Nephron (organoid): ENCODE data around the gene ERC1.
"Not testable (repeated sequence)": the region's sequence is repeated elsewhere in the genome, so short reads cannot be mapped to it uniquely, and the experiment has no call there.

Experiments used
- H3K27ac Mint-ChIP-seq, 3 experiments: 2 replicates each; pipeline ENCODE4 v1.8.0; 2020; ENCODE audit warnings: mixed read lengths in 3 of 3, mild to moderate bottlenecking in 2 of 3, moderate library complexity in 1 of 3
- H3K27me3 Mint-ChIP-seq: 2 replicates; pipeline ENCODE4 v1.8.0; 2021; ENCODE audit warnings: low read depth, mild to moderate bottlenecking, moderate library complexity, mixed read lengths
- H3K36me3 Mint-ChIP-seq: 2 replicates; pipeline ENCODE4 v1.8.0; 2020; ENCODE audit warnings: low read depth, mixed read lengths
- H3K4me1 Mint-ChIP-seq: 2 replicates; pipeline ENCODE4 v1.8.0; 2020; ENCODE audit warnings: mixed read lengths
- H3K4me3 Mint-ChIP-seq, 3 experiments: 2 replicates each; pipeline ENCODE4 v1.8.0; 2020; ENCODE audit warnings: mild to moderate bottlenecking in 3 of 3, mixed read lengths in 3 of 3, moderate library complexity in 2 of 3
- H3K9me3 Mint-ChIP-seq: 2 replicates; pipeline ENCODE4 v1.8.0; 2020; ENCODE audit warnings: mixed read lengths
- CTCF ChIP-seq, 3 experiments: fragments of 200-600 bp; sonication (generic); IDR thresholded peaks; one replicate each; pipeline ENCODE4 v1.5.0; 2021; ENCODE audit warnings: antibody characterized with exemption in 3 of 3; ENCODE audit not compliant: unreplicated experiment in 3 of 3

ERC1 gene

GRCh38 chr12:1329784-1330476 is 338.9 kb downstream of the ERC1 start:
- Mint-ChIP-seq H3K4me3 (no peak overlapping the region), H3K27ac (peak overlapping the region in 2 of 3 experiments; percentile 41 to 44), H3K9me3 (peaks cover 18% of the 10 kb centered on the region), H3K27me3 (no peaks in the 10 kb centered on the region), H3K36me3 (peaks cover 34% of the 10 kb centered on the region), H3K4me1 (peaks cover 32% of the 10 kb centered on the region)
- TF ChIP-seq CTCF (IDR thresholded peaks at IDR 0.05; ENCODE audit: unreplicated experiment in 3 of 3), result no peak

GRCh38 chr12:1330477-1330827 is 339.4 kb downstream of the ERC1 start:
- Mint-ChIP-seq H3K36me3 (peaks cover 40% of the 10 kb centered on the region), H3K27ac (peak overlapping the region in 1 of 3 experiments; percentile 44), H3K27me3 (no peaks in the 10 kb centered on the region), H3K4me3 (no peak overlapping the region), H3K9me3 (peaks cover 23% of the 10 kb centered on the region), H3K4me1 (peaks cover 28% of the 10 kb centered on the region)
- no peak for TF ChIP-seq CTCF (IDR thresholded peaks at IDR 0.05; ENCODE audit: unreplicated experiment in 3 of 3)

- no peak overlapping the region for H3K4me3 Mint-ChIP-seq
- H3K27me3 Mint-ChIP-seq, result no peaks in the 10 kb centered on the region
- H3K4me1 Mint-ChIP-seq, result peaks cover 14% of the 10 kb centered on the region
- H3K27ac Mint-ChIP-seq, result peak overlapping the region; percentile 24 to 36 (median 34)
- H3K9me3 Mint-ChIP-seq, result peaks cover 29% of the 10 kb centered on the region
- peaks cover 48% of the 10 kb centered on the region for H3K36me3 Mint-ChIP-seq
- TF ChIP-seq CTCF (IDR thresholded peaks at IDR 0.05; ENCODE audit: unreplicated experiment in 3 of 3), result no peak
These were observed 341.3 kb downstream of the ERC1 start for GRCh38 chr12:1332327-1332726.

- no peaks in the 10 kb centered on the region for H3K27me3 Mint-ChIP-seq
- TF ChIP-seq CTCF (IDR thresholded peaks at IDR 0.05; ENCODE audit: unreplicated experiment in 3 of 3), result no peak
- H3K4me1 Mint-ChIP-seq, result peaks cover 4% of the 10 kb centered on the region
- H3K36me3 Mint-ChIP-seq, result peaks cover 28% of the 10 kb centered on the region
- H3K4me3 Mint-ChIP-seq, result no peak overlapping the region
- H3K27ac Mint-ChIP-seq, result no peak overlapping the region
- peaks cover 24% of the 10 kb centered on the region for H3K9me3 Mint-ChIP-seq
These were observed 347.6 kb downstream of the ERC1 start for GRCh38 chr12:1338483-1339177.

GRCh38 chr12:1339178-1339541 is 348.1 kb downstream of the ERC1 start:
- H3K27me3 Mint-ChIP-seq, H3K4me3 Mint-ChIP-seq, H3K27ac Mint-ChIP-seq, H3K4me1 Mint-ChIP-seq: not testable (repeated sequence)
- peaks cover 23% of the 10 kb centered on the region for H3K36me3 Mint-ChIP-seq
- H3K9me3 Mint-ChIP-seq, result peaks cover 19% of the 10 kb centered on the region

- no peak overlapping the region for H3K4me3 Mint-ChIP-seq
- no peaks in the 10 kb centered on the region for H3K27me3 Mint-ChIP-seq
- peaks cover 16% of the 10 kb centered on the region for H3K36me3 Mint-ChIP-seq
- peaks cover 12% of the 10 kb centered on the region for H3K4me1 Mint-ChIP-seq
- no peak for TF ChIP-seq CTCF (IDR thresholded peaks at IDR 0.05; ENCODE audit: unreplicated experiment in 3 of 3)
- no peak overlapping the region for H3K27ac Mint-ChIP-seq
- H3K9me3 Mint-ChIP-seq, result peaks cover 13% of the 10 kb centered on the region
These were observed 348.7 kb downstream of the ERC1 start for GRCh38 chr12:1339618-1340319.

GRCh38 chr12:1341270-1341669 is 350.2 kb downstream of the ERC1 start:
- not testable (repeated sequence) for H3K4me3 Mint-ChIP-seq, H3K9me3 Mint-ChIP-seq, H3K36me3 Mint-ChIP-seq, H3K27ac Mint-ChIP-seq, H3K27me3 Mint-ChIP-seq
- peaks cover 12% of the 10 kb centered on the region for H3K4me1 Mint-ChIP-seq
